ENCODE measurements around the gene FRRS1. TPM values are rescaled to one million over a fixed set of nuclear protein-coding genes. Genes with fewer than 3 reads are reported as not detected.
A peak's percentile ranks its signal among the peaks of the same experiment; 100 is the strongest.
"Not testable (repeated sequence)": the region's sequence is repeated elsewhere in the genome, so short reads cannot be mapped to it uniquely, and the experiment has no call there.

FRRS1 gene
- 13.1 and 18.6 TPM in 2 replicates for total RNA-seq (2014; rRNA removed; shearing (Covaris generic))

GRCh38 chr1:99766378-99766800 lies at the start of gene FRRS1:
Gene FRRS1, minus strand, starts transcription at chr1:99766635. Its CDS starts 17,867 bp downstream, at chr1:99748768.
- DNase-seq (ENCODE audit: low spot score) = peak; percentile 81

GRCh38 chr1:99814373-99814900 lies 48.0 kb upstream of the FRRS1 start:
- DNase-seq (ENCODE audit: low spot score) = no peak

DNA sequence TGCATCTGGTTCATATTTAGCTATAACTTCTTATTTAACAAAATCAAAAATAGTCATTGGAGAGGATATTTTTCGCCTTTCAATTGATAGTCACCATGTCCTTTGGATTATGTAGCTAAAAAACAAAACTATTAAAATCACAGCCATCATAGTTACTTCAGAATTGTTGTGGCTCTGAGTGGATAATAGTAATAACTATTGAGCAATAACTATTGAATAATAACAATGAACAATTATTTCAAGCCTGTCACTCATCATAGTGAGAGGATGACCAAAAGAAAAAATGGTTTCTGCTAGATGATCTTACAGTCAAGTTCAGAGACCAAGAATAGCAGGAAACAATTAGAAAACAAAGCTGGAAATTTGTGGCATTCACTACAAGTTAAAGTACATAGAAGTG lies 45.3 kb upstream of the FRRS1 start:
- no peak for DNase-seq (ENCODE audit: low spot score)

DNA sequence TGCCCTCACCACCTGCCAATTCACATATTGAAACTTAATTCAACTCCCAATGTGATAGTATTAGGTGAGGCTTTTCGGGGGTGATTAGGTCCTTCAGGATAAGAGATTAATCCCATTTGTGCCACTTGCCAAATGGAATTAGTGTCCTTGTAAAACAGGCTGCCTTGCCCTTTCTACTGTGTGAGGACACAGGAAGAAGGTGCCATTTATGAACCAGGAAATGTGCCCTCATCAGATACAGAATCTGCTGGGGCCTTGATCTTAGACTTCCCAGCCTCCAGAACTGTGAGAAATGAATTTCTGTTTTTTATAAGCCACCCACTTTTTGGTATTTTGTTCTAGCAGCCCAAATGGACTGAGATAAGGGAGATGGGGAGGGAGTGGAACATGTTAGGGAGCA lies 44.6 kb upstream of the FRRS1 start:
- DNase-seq (ENCODE audit: low spot score) = no peak

DNA sequence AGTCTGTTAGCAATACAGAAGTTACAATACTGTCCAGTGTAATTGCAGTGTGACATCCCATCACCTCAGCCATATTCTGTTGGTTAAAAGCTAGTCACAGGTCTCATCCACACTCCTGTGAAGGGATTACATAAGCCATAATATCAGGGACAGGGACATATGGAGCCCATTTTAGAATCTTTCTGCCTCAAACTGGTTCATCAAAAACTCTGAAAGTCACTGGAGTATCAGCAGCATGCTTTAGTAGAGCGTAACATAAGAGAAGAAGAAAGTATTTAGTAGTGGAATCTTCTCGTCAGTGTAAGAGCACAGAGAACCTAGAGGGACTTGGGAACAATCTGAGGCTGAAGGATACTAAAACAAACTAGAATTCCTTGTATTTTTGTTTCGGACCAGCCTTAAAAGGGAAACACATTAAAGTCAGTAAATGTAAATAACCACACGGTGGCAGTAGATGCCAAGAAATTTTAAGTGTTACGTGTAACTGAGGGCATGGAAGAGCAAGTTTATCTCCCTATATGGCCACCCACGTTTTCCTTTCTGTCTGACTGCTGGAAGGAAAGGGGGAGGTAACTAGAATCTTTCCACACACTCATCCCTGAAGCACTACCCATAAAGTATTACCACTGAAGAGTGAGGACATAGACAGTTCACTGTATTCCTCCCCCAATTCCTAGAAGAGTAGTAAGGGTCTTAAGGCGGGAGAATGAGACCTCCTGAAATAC lies 42.1 kb upstream of the FRRS1 start:
- DNase-seq (ENCODE audit: low spot score) = peak; percentile 91

DNA sequence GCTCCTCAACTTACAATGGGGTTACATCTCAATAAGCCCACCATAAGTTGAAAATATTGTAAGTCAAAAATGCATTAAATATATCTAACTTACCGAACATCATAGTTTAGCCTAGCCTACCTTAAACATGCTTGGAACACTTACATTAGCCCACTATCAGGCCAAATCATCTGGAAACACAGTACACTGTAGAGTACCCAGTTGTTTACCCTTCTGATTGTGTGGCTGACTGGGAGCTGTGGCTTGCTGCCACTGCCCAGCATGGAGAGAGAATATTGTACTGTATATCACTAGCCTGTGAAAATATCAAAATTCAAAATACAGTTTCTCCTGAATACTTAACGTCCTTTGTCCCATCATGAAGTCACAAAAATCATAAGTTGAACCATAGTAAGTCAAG lies 40.4 kb upstream of the FRRS1 start:
- no peak for DNase-seq (ENCODE audit: low spot score)

DNA sequence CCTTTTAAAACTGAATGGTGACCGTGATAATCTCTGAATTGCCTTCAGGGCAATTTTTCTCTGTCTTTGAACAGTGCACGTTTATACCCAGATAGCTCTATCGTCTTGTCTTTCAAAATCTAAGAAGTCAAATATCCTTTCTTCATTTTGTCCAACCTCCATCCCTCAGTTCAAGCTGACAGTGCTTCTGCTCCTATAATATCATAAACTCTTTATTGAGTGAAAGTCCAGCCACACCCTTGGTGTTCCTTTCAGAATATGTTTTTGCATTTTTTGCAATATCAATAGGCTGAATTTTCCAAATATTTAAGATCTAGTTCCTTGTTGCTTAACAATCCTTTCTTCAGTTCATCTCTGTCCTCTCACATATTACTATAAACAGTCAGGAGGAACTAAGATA lies 35.1 kb upstream of the FRRS1 start:
- DNase-seq (ENCODE audit: low spot score) = no peak

GRCh38 chr1:99793861-99794260 lies 27.4 kb upstream of the FRRS1 start:
- DNase-seq (ENCODE audit: low spot score) = not testable (repeated sequence)

DNA sequence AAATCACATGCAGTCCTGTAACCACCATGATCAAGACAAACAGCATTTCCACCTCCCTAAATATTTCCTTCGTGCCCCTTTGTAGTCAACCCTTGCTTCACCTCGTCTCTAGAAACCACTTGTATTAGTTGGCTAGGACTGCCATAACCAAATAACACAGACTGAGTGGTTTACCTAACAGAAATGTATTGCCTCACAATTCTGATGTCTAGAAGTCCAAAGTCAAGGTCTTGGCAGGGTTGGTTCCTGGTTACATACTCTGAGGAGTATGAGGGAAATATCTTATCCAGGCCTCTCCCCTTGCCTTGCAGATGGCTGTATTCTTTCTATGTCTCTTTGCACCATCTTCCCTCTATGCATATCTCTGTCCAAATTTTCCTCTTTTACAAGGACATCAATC lies 23.3 kb upstream of the FRRS1 start:
- DNase-seq (ENCODE audit: low spot score) = no peak

- no peak for DNase-seq (ENCODE audit: low spot score)
Measured at GRCh38 chr1:99788896-99789295, 22.5 kb upstream of the FRRS1 start.

DNA sequence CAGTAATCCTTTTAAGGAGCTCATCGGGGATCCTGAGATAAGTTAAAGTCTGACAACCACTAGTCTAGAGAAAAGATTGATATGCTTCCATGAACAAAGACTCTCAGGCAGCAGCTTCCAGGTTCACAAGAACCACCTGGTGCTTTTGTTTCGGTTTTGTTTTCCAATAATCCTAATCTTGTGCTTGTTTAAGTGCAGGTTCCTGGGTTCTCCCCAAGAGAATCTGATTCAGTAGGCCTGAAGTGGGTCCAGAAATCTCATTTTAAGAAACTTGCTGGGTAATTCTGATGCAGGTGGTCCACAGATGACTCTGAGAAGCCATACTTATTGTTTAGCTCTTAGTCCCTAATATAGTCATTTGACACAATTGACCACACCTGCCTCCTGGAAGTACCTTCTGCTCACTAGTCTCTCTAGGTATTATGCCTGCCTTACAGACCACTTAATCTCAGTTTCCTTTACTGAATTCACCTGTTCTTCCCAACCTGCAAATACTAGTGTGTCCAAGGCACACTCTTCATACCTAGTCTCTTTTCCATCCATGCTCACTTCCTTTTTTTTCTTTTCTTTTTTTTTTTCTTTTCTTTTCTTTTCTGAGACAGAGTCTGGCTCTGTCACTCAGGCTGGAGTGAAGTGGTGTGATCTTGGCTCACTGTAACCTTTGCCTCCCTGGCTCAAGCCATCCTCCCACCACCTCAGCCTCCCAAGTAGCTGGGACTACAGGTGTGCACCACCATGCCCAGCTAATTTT lies 20.5 kb upstream of the FRRS1 start:
- DNase-seq (ENCODE audit: low spot score) = no peak

GRCh38 chr1:99784809-99785255 lies 18.4 kb upstream of the FRRS1 start:
- DNase-seq (ENCODE audit: low spot score) = no peak

DNA sequence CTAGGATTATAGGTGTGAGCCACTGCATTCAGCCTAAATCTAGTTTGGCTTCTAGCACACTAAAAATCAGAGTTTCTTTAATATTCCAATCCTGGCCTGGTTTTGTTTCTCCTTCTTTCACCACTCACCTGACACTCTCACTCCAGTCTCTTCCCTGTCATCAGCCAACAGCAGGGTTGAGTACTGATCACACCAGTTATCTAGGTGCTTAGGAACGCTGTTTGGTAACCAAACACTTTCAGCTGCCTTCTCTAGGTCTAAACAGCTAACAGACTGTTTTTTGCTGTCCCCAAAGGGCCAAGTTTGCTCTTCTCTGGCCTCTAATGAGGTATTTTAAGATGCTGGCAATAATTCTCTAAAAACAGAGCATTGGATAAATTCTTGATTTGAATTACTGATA lies 17.7 kb upstream of the FRRS1 start:
- no peak for DNase-seq (ENCODE audit: low spot score)

DNA sequence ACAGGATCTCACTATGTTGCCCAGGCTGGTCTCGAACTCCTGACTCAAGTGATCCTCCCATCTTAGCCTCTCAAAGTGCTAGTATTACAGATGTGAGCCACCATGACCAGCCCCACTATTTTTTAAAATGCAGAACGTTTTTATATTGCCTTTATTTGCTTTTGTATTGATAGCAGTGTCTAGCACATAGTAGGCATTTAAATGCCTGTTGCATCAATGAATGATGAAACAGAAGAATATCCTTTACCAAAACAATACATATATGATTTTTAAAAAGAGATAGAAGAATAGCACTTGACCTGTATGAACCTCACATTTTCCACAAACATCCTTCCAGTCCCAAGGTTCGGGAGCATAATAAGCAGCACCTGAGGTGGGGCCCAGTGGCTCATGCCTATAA lies 16.5 kb upstream of the FRRS1 start:
- no peak for DNase-seq (ENCODE audit: low spot score)

DNA sequence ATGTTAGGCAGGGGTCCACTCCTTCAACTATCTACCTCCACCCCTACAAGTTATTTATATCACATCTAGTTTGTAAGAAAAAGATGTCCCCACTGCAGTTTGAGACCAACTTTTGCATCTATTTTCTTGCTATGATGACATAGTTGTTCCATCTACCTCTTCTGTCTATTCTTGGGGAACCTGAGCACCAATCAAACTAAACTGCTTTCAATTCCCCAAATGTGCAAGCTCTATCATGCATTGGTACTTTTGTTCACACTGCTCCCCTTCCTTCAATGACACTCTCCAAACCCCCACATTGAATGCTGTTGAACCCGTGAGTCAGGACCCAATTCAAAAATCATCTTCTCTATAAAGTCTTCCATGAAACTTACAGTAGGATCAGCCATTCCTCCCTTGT lies 16.0 kb upstream of the FRRS1 start:
- no peak for DNase-seq (ENCODE audit: low spot score)

GRCh38 chr1:99781798-99782197 lies 15.4 kb upstream of the FRRS1 start:
- no peak for DNase-seq (ENCODE audit: low spot score)

DNA sequence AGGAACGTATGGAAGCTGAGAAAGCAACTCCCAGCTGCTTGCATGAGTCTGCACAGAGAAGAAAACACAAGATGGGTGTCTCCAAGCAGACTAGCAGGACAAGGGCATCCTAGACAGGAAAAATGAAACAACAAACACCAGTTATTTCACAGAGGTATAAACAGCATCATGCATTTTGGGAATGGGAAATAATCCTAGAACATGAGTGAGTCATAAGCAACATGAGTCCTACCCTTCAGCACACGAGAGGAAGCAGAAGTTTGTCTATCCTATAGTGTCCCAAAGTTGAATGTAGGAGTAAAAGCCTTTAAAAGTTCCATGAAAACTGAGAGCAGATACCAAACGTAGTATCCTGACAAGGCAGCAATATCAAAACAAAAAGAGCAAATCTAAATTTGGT lies 11.3 kb upstream of the FRRS1 start:
- DNase-seq (ENCODE audit: low spot score) = no peak

GRCh38 chr1:99776120-99776519 lies 9.7 kb upstream of the FRRS1 start:
- DNase-seq (ENCODE audit: low spot score) = no peak

GRCh38 chr1:99772809-99773208 lies 6.4 kb upstream of the FRRS1 start:
- DNase-seq (ENCODE audit: low spot score) = no peak

DNA sequence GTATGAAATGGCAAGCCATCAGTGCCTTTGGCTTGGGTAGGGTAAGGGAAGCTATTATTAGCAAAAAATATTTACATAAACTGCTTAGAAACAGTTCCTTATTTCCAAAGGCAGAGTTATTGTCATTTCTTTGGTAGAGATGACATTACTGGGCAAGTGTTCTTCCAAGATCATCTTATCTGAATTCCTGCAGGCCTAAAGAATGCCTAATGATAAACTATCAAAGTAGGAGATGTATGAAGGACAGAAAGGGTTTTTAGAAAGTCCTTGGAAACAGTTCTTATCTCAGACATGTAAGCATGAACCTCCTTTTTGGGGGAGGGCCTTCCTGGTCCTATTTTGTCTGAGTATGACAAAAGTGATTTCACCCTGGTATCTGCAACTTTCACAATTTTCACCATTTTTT lies 5.1 kb upstream of the FRRS1 start:
- DNase-seq (ENCODE audit: low spot score) = no peak

- DNase-seq (ENCODE audit: low spot score) = no peak
Measured at GRCh38 chr1:99768524-99769245, 2.2 kb upstream of the FRRS1 start.

- no peak for DNase-seq (ENCODE audit: low spot score)
Measured at GRCh38 chr1:99768104-99768503, 1.7 kb upstream of the FRRS1 start.
